ENCODE results near the gene CYYR1.

The CYYR1 gene

DNA sequence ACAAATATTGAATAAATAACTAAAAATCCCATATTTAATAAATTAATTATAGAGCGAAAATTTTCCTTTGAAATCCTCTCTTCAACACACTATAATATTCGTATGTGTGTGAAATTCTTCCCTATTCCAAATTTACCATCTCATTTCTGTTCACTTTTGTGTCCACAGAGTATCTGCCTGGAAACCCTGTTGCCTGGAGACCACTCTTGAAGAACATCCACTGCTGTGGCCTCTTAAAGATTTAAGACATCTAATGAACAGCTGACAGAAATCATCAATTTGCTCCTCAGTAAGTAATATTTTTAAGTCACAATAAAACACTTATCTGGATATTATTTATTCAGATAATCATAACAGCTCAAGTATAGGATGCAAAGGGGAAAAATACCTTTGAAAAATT lies 69.7 kb downstream of the CYYR1 start:
- H3K4me3 ChIP-seq (ENCODE audit: low read depth, low read length) = no peak overlapping the region
- no peak for DNase-seq (ENCODE audit: low read depth)
- TF ChIP-seq, protein P1, sequence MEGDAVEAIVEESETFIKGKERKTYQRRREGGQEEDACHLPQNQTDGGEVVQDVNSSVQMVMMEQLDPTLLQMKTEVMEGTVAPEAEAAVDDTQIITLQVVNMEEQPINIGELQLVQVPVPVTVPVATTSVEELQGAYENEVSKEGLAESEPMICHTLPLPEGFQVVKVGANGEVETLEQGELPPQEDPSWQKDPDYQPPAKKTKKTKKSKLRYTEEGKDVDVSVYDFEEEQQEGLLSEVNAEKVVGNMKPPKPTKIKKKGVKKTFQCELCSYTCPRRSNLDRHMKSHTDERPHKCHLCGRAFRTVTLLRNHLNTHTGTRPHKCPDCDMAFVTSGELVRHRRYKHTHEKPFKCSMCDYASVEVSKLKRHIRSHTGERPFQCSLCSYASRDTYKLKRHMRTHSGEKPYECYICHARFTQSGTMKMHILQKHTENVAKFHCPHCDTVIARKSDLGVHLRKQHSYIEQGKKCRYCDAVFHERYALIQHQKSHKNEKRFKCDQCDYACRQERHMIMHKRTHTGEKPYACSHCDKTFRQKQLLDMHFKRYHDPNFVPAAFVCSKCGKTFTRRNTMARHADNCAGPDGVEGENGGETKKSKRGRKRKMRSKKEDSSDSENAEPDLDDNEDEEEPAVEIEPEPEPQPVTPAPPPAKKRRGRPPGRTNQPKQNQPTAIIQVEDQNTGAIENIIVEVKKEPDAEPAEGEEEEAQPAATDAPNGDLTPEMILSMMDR (IDR thresholded peaks at IDR 0.05; ENCODE audit: insufficient read depth, low read depth, low read length, missing control alignments) = no peak

DNA sequence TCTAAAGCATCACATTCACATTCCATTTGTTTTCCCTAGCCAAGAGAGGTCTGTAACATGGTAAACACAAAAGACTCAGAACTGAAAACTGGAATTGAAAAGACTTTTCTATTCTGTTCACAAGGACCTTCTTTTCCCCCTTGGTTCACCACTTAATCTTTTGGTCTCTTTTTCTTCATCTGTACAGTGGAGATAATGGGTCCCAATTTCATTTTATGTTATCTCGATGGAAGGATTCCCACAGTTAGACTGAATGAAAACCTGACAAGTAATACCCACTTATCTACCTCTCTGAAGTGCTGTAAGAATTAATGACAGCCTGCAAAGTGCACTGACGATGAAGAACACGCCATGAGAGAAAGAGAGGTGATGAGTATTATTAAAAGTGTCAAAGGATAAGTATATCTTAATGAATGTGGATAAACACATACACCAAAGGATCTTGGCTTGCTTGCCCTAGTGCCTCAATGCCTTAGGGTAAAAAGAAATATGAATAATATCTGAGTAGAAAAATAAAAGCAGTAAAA lies 71.5 kb downstream of the CYYR1 start:
- no peak for DNase-seq (ENCODE audit: low read depth)
- H3K4me3 ChIP-seq (ENCODE audit: low read depth, low read length) = no peak overlapping the region
- TF ChIP-seq, protein P1 (IDR thresholded peaks at IDR 0.05; ENCODE audit: insufficient read depth, low read depth, low read length, missing control alignments) = no peak

DNA sequence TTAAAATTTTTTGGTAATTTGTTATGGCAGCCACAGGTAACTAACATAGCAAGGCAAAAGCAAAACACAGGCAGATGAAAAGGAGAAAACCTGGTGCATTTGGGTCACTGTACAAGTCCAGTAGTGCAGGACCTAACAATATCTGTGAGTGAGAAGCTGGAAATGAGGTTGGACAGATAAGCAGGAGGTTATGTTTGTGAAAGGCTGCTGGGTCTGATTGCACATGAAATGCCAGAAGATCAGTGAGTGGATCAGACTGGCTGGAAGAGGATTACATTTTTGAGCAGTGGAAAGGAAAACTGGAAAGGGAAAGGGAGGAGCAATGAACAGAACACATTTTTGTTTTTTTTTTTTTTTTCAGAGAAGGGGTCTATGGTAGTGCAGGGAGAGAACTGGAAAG lies 73.6 kb downstream of the CYYR1 start:
- no peak overlapping the region for H3K4me3 ChIP-seq (ENCODE audit: low read depth, low read length)
- DNase-seq (ENCODE audit: low read depth) = no peak
- TF ChIP-seq, protein P1 (IDR thresholded peaks at IDR 0.05; ENCODE audit: insufficient read depth, low read depth, low read length, missing control alignments) = no peak

DNA sequence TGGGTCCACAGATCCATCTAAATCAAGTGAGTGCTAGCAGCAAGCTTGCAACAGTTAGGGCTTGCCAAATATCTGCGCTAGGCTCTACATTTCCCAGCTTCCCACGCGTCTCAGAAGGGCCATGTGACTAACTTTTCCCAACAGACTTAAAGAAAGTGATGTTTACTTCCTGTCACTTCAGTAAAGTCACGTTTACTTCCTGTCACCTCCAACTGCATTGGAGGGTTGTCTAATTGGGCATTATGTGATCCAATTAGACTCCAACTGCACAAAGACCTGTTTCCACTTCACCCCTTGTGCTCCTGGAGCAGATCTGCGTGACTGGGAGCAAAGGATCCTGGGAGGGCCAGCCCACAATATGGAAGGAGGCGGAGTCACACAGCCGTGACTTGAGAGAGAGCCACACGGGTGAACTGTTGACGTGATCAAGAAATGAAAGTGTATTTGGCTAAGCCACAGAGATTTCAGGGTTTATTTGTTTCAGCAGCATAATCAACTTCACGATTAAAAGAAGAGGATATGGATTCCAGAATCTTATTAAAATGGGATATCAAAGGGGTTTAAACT lies 77.7 kb downstream of the CYYR1 start:
- no peak for DNase-seq (ENCODE audit: low read depth)
- H3K4me3 ChIP-seq (ENCODE audit: low read depth, low read length) = no peak overlapping the region
- TF ChIP-seq, protein P1 (IDR thresholded peaks at IDR 0.05; ENCODE audit: insufficient read depth, low read depth, low read length, missing control alignments) = no peak

DNA sequence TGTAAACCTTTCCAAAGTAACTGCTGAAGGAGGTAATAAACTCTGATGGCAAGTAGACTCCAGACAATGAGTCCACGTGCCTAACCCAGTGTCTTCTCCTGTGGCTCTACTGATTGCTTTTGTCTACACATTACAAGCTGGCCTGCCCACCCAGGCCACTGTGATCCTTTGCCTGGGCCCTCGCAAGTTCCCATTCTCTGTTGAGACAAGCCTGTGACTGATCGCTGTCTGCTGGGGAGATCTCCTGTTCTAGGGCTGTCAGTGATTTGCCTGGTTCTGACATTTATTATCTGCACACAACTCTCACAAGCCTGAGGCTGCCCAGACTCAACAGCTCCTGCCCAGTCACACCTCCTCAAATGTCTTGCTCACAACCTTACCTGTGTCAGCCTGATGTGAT lies 81.4 kb downstream of the CYYR1 start:
- DNase-seq (ENCODE audit: low read depth) = no peak
- no peak overlapping the region for H3K4me3 ChIP-seq (ENCODE audit: low read depth, low read length)
- TF ChIP-seq, protein P1 (IDR thresholded peaks at IDR 0.05; ENCODE audit: insufficient read depth, low read depth, low read length, missing control alignments) = no peak

DNA sequence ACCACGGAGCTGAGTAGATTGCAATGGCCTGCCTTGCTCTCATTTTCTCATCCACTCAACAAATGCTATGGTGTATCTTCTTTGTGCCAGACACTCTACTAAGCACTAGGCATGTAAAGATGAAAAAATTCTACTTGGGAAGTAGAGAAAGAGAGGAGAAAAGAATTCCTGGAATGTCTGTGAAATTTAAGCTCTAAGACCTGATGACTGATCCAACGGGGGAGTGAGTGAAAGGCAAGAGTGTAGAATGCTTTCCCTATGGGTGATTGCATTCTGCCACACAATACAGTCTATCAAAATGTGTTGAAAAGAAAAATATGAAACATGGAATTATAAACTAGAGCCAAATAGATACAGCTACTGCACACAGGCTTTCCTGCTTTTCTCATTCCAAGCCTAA lies 82.3 kb downstream of the CYYR1 start:
- no peak for DNase-seq (ENCODE audit: low read depth)
- no peak overlapping the region for H3K4me3 ChIP-seq (ENCODE audit: low read depth, low read length)
- TF ChIP-seq, protein P1 (IDR thresholded peaks at IDR 0.05; ENCODE audit: insufficient read depth, low read depth, low read length, missing control alignments) = no peak

DNA sequence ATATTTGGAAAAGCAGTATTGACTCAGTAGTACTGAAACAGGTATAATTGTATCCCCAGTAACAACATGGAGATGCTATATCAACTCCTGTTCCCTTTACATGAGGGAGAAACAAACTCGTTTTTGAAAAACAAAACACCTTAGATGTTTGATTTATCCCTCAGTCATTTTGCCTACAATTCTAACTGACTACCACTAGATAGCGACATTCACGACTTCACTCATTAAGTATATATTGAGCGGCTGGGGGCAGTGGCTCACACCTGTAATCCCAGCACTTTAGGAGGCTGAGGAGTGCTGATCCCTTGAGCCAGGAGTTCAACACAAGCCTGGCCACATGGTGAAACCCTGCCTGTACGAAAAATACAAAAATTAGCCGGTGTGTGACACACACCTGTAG lies 83.3 kb downstream of the CYYR1 start:
- DNase-seq (ENCODE audit: low read depth) = no peak
- TF ChIP-seq, protein P1 (IDR thresholded peaks at IDR 0.05; ENCODE audit: insufficient read depth, low read depth, low read length, missing control alignments) = no peak
- H3K4me3 ChIP-seq (ENCODE audit: low read depth, low read length) = no peak overlapping the region

Data from GM12865 (cell line).